Erythroblast (primary cell): ENCODE data around the gene HEY2.

Source experiments
- GATA1 ChIP-seq: IDR thresholded peaks from 2 replicates; pipeline ENCODE4 v1.6.1; 2011; ENCODE audit warnings: low read depth, mild to moderate bottlenecking, control low read depth, low read length, moderate library complexity
- POLR2A ChIP-seq: IDR thresholded peaks from 2 replicates; pipeline ENCODE4 v1.6.1; 2011; ENCODE audit warnings: mild to moderate bottlenecking, low read length

- TF ChIP-seq POLR2A (no peak), GATA1 (no peak)
Measured at GRCh38 chr6:125802943-125803377, 53.5 kb downstream of the HEY2 start.
